Panc1 (cell line): ENCODE results near the gene STK35. TPM values are rescaled to one million over a fixed set of nuclear protein-coding genes. Genes with fewer than 3 reads are reported as not detected.

Experiments used
- ATAC-seq: fragments of 200-7000 bp; cut with Tn5 transposase; 2 replicates; pipeline ENCODE4 v1.9.1; 2020; ENCODE audit warnings: mild to moderate bottlenecking, moderate library complexity
- BruUV-seq: library from RNA; stranded (reverse); fragments of 400-500 nt; replicated peaks from 2 replicates; lab custom pipeline; 2021; lab: Mats Ljungman, UMichigan
- CTCF ChIA-PET: fragments of 300-600 bp; sonication (Branson Sonifier 250); formaldehyde crosslinking; loops from one replicate; lab custom pipeline; 2022; ENCODE audit warnings: antibody characterized with exemption; lab: Charles Lee
- POLR2A ChIA-PET: fragments of 300-600 bp; sonication (Branson Sonifier 250); formaldehyde crosslinking; loops from one replicate; lab custom pipeline; 2022; ENCODE audit warnings: antibody characterized with exemption; lab: Charles Lee
- DNase-seq: peaks from one replicate; pipeline ENCODE4 v3.0.0-alpha.2; 2010; ENCODE audit warnings: low read depth, low spot score
- H3K27ac ChIP-seq: 2 replicates; pipeline ENCODE4 v1.5.1; 2011; ENCODE audit warnings: mild to moderate bottlenecking, low read length, inconsistent platforms
- H3K27me3 ChIP-seq: fragments of 200-500 bp; sonication (Bioruptor generic); 2 replicates; pipeline ENCODE4 v1.6.0; 2014; ENCODE audit warnings: low read length, inconsistent platforms; ENCODE audit not compliant: control insufficient read depth, insufficient read depth
- H3K36me3 ChIP-seq: fragments of 200-500 bp; sonication (Bioruptor generic); 2 replicates; pipeline ENCODE4 v1.5.1; 2014; ENCODE audit warnings: inconsistent platforms, mild to moderate bottlenecking, low read length, moderate library complexity; ENCODE audit not compliant: control insufficient read depth, insufficient read depth
- H3K4me1 ChIP-seq: 2 replicates; pipeline ENCODE4 v1.5.1; 2011; ENCODE audit warnings: inconsistent platforms, mild to moderate bottlenecking, low read length, moderate library complexity; ENCODE audit not compliant: control insufficient read depth, insufficient read depth
- H3K4me3 ChIP-seq, 2 experiments: 2 replicates each; pipeline ENCODE4 v1.5.1; 2011 to 2012; ENCODE audit warnings: low read depth in 2 of 2, low read length in 2 of 2, mild to moderate bottlenecking in 2 of 2, inconsistent platforms in 1 of 2, moderate library complexity in 1 of 2
- H3K9me3 ChIP-seq: fragments of 200-500 bp; sonication (Bioruptor generic); 2 replicates; pipeline ENCODE4 v1.5.1; 2014; ENCODE audit warnings: low read depth, mild to moderate bottlenecking, inconsistent platforms, low read length, moderate library complexity; ENCODE audit not compliant: control insufficient read depth, insufficient read depth
- CTCF ChIP-seq: fragments of 450-650 bp; IDR thresholded peaks from 2 replicates; pipeline ENCODE4 v1.5.1; 2017; ENCODE audit warnings: mild to moderate bottlenecking
- POLR2AphosphoS5 ChIP-seq: IDR thresholded peaks from 2 replicates; pipeline ENCODE4 v1.6.1; 2012; ENCODE audit warnings: mild to moderate bottlenecking, low read depth, low read length, moderate library complexity
- REST ChIP-seq, 2 experiments: IDR thresholded peaks; 2 replicates each; pipeline ENCODE4 v1.6.1; 2011 to 2012; ENCODE audit warnings: low read depth in 2 of 2, control low read depth in 1 of 2, low read length in 1 of 2, mild to moderate bottlenecking in 1 of 2, moderate library complexity in 1 of 2; ENCODE audit not compliant: insufficient read depth in 1 of 2
- SIN3A ChIP-seq: IDR thresholded peaks from 2 replicates; pipeline ENCODE4 v1.6.1; 2012; ENCODE audit warnings: low read depth, mild to moderate bottlenecking, low read length, moderate library complexity, borderline replicate concordance; ENCODE audit not compliant: insufficient read depth
- TCF7L2 ChIP-seq: IDR thresholded peaks from 2 replicates; pipeline ENCODE4 v1.6.1; 2011; ENCODE audit warnings: mild to moderate bottlenecking, low read depth, low read length, inconsistent platforms
- in situ Hi-C: cut with HindIII; loops from 2 replicates; pipeline ENCODE4 v1.10.0; 2016; ENCODE audit warnings: low sequenced_read_pairs, low pct_unique_long_range_greater_than_20kb
- intact Hi-C: fragments of 100-400 bp; cut with micrococcal nuclease; formaldehyde crosslinking; loops from one replicate; pipeline ENCODE4 v1.10.0; 2022; ENCODE audit not compliant: unreplicated experiment
- total RNA-seq: library from RNA; stranded (reverse); gene quantifications from one replicate; pipeline ENCODE4 v1.2.1, GENCODE V29; 2021; ENCODE audit not compliant: unreplicated experiment

STK35 gene
- total RNA-seq, 1 experiment from 2014 or later, result 27.6 TPM

- ATAC-seq, result no peak
- Histone ChIP-seq H3K4me3 (no peak overlapping the region), H3K36me3 (peaks cover 2% of the 10 kb centered on the region; the same call in 1 of the 2 replicates), H3K4me1 (no peaks in the 10 kb centered on the region), H3K9me3 (no peaks in the 10 kb centered on the region), H3K27ac (no peak overlapping the region), H3K27me3 (no peaks in the 10 kb centered on the region)
- ChIA-PET POLR2A (no interaction called here), CTCF (interaction anchor here (0.8 kb wide), 1 partner anchor 276 kb away, joined by 3 read pairs; no protein-coding TSS in a partner anchor)
- intact Hi-C loops (no loop called here), in situ Hi-C loops (no loop called here)
- TF ChIP-seq POLR2AphosphoS5, result no peak
- TF ChIP-seq REST (IDR thresholded peaks at IDR 0.05; ENCODE audit: insufficient read depth in 1 of 2, low read depth in 2 of 2, low read length in 1 of 2), result no peak
- TF ChIP-seq SIN3A, result no peak
- TF ChIP-seq CTCF, result no peak
- no peak for TF ChIP-seq TCF7L2
- BruUV-seq, result no TSS peak
- no peak for DNase-seq
Measured at GRCh38 chr20:2122936-2123335, 21.3 kb downstream of the STK35 start.

GRCh38 chr20:2123720-2124119 is 22.1 kb downstream of the STK35 start:
- ChIA-PET CTCF (interaction anchor here (0.8 kb wide), 1 partner anchor 277 kb away, joined by 3 read pairs; no protein-coding TSS in a partner anchor), POLR2A (no interaction called here)
- H3K4me3 ChIP-seq, result no peak overlapping the region
- H3K4me1 ChIP-seq, result no peaks in the 10 kb centered on the region
- H3K27me3 ChIP-seq, result no peaks in the 10 kb centered on the region
- intact Hi-C loops (no loop called here), in situ Hi-C loops (no loop called here)
- H3K36me3 ChIP-seq, result peaks cover under 1% of the 10 kb centered on the region; the same call in 1 of the 2 replicates
- no peak overlapping the region for H3K27ac ChIP-seq
- no TSS peak for BruUV-seq
- TF ChIP-seq SIN3A (no peak), CTCF (no peak), POLR2AphosphoS5 (no peak), TCF7L2 (no peak), REST (IDR thresholded peaks at IDR 0.05; ENCODE audit: insufficient read depth in 1 of 2, low read depth in 2 of 2, low read length in 1 of 2) (no peak)
- ATAC-seq (no peak), DNase-seq (no peak)
- H3K9me3 ChIP-seq, result no peaks in the 10 kb centered on the region
